Effector memory CD4-positive, alpha-beta T cell (primary cell): ENCODE data around the gene PEX11G.

Experiments used
- DNase-seq, 3 donors: peaks; one replicate each; pipeline ENCODE4 v3.0.0-alpha.2; 2020
- H3K27ac ChIP-seq: 2 replicates; pipeline ENCODE4 v1.7.0; 2013; ENCODE audit warnings: mild to moderate bottlenecking, low read length, moderate library complexity; ENCODE audit not compliant: insufficient read depth, poor library complexity, severe bottlenecking
- H3K27me3 ChIP-seq: replicated peaks from 2 replicates; pipeline ENCODE4 v1.7.0; 2013; ENCODE audit warnings: mild to moderate bottlenecking, low read length; ENCODE audit not compliant: insufficient read depth, control insufficient read depth, poor library complexity, severe bottlenecking
- H3K36me3 ChIP-seq: 2 replicates; pipeline ENCODE4 v1.7.0; 2013; ENCODE audit warnings: mild to moderate bottlenecking, low read length, moderate library complexity; ENCODE audit not compliant: control insufficient read depth, insufficient read depth
- H3K4me1 ChIP-seq: 2 replicates; pipeline ENCODE4 v1.7.0; 2013; ENCODE audit warnings: low read length, mild to moderate bottlenecking; ENCODE audit not compliant: control insufficient read depth, insufficient read depth, poor library complexity, severe bottlenecking
- H3K4me3 ChIP-seq: 2 replicates; pipeline ENCODE4 v1.7.0; 2013; ENCODE audit warnings: low read length, low read depth, mild to moderate bottlenecking; ENCODE audit not compliant: insufficient read depth, poor library complexity, severe bottlenecking
- H3K9me3 ChIP-seq: 2 replicates; pipeline ENCODE4 v1.7.0; 2013; ENCODE audit warnings: mild to moderate bottlenecking, low read length, moderate library complexity; ENCODE audit not compliant: control insufficient read depth

Gene PEX11G

DNA sequence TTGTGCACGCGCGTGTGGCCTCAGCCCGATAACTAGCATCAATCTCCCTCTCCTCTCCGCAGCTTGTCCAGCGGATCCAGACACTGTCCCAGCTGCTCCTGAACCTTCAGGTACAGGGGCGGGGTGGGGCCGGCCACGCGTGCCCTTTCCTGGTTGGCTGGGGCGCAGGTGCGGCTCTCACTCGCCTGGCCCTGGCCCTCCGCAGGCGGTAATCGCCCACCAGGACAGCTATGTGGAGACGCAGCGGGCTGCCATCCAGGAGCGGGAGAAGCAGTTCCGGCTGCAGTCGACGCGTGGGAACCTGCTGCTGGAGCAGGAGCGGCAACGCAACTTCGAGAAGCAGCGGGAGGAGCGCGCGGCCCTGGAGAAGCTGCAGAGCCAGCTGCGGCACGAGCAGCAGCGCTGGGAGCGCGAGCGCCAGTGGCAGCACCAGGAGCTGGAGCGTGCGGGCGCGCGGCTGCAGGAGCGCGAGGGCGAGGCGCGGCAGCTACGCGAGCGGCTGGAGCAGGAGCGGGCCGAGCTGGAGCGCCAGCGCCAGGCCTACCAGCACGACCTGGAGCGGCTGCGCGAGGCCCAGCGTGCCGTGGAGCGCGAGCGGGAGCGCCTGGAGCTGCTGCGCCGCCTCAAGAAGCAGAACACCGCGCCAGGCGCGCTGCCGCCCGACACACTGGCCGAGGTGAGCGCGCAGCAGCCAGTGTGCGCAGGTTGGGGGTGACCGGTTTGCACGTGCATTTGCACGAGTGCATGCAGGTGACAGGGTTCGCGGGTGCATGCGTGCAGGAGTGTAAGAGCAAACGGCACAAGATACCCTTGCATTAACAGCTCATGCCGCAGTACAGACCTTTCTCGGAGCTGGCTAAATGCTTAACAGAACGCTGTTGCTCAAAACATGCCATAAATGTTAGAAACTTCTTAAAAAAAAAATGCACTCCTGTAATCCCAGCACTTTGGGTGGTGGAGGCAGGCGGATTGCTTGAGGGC is 21.5 kb downstream of the PEX11G start:
- no peak overlapping the region for H3K4me3 ChIP-seq
- no peaks in the 10 kb centered on the region for H3K4me1 ChIP-seq
- DNase-seq: no peak
- no peaks in the 10 kb centered on the region for H3K9me3 ChIP-seq
- peaks cover 97% of the 10 kb centered on the region for H3K36me3 ChIP-seq
- no peaks in the 10 kb centered on the region for H3K27me3 ChIP-seq
- H3K27ac ChIP-seq: no peak overlapping the region

DNA sequence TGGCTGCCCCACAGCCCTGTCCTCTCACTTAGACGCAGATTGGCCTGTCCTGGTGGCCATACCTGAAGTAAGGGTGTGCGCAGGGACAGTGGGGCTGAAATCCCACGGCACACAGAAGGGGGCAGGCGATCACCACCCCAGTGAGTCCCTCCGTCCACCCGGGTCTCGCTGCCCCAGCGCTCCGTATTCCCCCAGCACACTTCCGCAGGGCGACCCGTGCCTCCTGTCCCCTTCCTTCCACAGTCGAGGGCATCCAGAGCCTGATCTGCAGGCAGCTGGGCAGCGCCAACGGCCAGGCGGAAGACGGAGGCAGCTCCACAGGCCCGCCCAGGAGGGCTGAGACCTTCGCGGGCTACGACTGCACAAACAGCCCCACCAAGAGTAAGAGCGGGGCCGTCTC is 25.3 kb downstream of the PEX11G start:
- peaks cover 97% of the 10 kb centered on the region for H3K36me3 ChIP-seq
- H3K27ac ChIP-seq: no peak overlapping the region
- no peaks in the 10 kb centered on the region for H3K4me1 ChIP-seq
- H3K9me3 ChIP-seq: no peaks in the 10 kb centered on the region
- no peak for DNase-seq
- H3K27me3 ChIP-seq: no peaks in the 10 kb centered on the region
- no peak overlapping the region for H3K4me3 ChIP-seq

DNA sequence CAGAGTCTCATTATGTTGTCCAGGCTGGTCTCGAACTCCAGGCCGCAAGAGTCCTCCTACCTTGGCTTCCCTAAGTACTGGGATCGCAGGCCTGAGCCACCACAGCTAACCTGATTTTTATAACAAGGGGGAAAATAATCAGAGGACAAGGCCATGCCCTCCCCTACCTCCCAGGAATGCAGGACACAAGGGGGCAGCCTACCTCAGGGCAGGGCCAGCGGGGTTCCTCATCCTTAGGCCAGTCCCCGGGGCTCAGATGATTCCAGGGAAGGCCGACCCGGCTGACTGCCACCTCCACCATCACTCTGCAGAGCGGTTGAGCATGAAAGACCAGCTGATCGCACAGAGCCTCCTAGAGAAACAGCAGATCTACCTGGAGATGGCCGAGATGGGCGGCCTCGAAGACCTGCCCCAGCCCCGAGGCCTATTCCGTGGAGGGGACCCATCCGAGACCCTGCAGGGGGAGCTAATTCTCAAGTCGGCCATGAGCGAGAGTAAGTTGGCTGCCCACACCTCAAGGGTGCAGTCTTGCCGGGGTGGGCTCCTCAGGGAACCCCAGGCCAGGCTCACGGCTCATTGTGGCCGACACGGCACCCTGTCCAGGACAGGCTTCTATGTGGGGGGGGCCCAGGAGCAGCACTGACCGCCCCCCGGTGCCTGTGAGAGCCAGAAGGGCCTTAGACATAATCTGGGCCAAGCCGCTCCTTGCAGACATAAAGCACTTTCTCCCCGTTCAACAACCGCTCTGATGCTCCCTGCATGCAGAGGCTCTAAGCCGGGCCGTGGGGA is 26.8 kb downstream of the PEX11G start:
- Histone ChIP-seq H3K4me1 (no peaks in the 10 kb centered on the region), H3K27ac (no peak overlapping the region), H3K27me3 (no peaks in the 10 kb centered on the region), H3K4me3 (no peak overlapping the region), H3K36me3 (peaks cover 98% of the 10 kb centered on the region), H3K9me3 (no peaks in the 10 kb centered on the region)
- DNase-seq: no peak

DNA sequence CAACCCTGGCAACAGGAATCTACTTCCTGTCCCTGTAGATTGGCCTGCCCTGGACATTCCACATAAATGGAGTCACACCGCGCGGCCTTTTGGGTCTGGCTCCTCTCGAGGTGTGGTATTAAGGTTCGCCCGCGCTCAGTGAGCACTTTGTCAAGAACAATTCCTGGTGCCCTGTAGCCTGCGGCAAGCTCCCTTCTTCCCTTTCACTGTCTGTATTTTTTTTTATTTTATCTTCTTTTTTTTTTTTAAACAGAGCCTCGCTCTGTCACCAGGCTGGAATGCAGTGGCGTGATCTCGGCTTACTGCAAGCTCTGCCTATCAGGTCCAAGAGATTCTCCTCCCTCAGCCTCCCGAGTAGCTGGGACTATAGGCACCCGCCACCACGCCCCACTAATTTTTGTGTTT is 28.3 kb downstream of the PEX11G start:
- peaks cover 99% of the 10 kb centered on the region for H3K36me3 ChIP-seq

DNA sequence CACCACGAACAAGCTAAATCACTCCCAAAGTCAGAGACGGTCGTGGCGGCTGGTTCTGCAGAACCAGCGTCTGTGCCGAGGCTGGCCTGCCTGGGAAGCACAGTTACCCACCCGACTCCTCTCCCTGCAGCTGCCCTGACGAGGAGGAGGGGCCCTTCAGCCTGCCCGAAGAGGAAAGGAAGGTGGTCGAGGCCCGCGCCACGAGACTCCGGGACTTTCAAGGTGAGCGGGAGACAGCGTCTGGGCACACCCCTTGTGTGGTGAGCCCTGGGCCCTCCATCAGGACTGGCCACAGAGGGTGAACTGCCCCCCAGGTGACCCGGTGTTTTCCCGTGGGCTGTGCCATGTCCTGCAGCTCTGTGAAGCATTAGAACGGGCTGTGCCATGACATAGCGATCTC is 29.1 kb downstream of the PEX11G start:
- no peak overlapping the region for H3K4me3 ChIP-seq
- H3K36me3 ChIP-seq: peaks cover 99% of the 10 kb centered on the region
- no peaks in the 10 kb centered on the region for H3K4me1 ChIP-seq
- no peaks in the 10 kb centered on the region for H3K27me3 ChIP-seq
- H3K9me3 ChIP-seq: no peaks in the 10 kb centered on the region
- no peak overlapping the region for H3K27ac ChIP-seq
- no peak for DNase-seq

More for the DNA sequence above, 28.3 kb downstream of the PEX11G start:
- Histone ChIP-seq H3K4me1 (no peaks in the 10 kb centered on the region), H3K9me3 (no peaks in the 10 kb centered on the region), H3K4me3 (no peak overlapping the region), H3K27ac (no peak overlapping the region), H3K27me3 (no peaks in the 10 kb centered on the region)
- DNase-seq: no peak

DNA sequence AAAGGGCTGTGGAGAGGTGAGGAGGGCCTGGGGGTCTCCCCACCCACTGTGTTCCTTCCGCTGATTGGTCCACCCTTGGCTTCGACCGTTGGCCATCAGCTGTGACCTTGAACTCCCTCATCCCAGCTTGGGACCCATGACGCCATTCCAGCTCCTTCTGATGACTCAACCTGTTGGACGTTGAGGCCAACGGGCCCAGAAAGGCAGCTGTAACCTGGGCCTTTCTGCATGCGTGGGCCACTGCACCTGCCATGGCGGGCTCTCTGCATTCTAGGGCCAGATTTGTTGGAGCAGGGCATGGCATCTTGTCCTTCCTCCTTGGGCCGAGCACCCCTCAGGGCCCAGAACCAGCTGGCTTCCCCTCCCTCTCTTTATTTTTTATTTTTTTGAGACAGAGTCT is 30.2 kb downstream of the PEX11G start:
- Histone ChIP-seq H3K4me3 (no peak overlapping the region), H3K36me3 (peaks cover 99% of the 10 kb centered on the region), H3K9me3 (no peaks in the 10 kb centered on the region)

DNA sequence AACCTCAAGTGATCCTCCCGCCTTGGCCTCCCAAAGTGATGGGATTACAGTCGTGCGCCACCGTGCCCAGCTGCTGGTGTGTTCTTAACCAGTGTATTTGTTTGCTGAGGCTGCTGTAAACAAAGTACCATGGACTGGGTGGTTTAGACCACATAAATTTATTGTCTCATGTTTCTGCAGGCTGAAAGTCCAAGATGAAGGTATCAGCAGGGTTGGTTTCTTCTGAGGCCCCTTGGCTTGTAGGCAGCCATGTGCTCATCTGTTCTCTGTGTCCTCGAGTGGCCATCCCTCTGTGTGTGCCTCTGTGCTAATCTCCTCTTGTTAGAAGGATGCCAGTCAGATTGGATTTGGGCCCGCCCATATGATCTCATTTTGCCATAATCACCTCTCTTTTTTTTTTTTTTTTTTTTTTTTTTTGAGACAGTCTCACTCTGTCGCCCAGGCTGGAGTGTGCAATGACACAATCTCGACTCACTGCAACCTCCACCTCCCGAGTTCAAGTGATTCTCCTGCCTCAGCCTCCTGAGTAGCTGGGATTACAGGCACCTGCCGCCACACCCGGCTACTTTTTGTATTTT is 31.8 kb downstream of the PEX11G start:
- peaks cover 93% of the 10 kb centered on the region for H3K36me3 ChIP-seq
- no peak for DNase-seq

More for the DNA sequence above, 30.2 kb downstream of the PEX11G start:
- Histone ChIP-seq H3K27me3 (no peaks in the 10 kb centered on the region), H3K27ac (no peak overlapping the region), H3K4me1 (no peaks in the 10 kb centered on the region)
- no peak for DNase-seq

DNA sequence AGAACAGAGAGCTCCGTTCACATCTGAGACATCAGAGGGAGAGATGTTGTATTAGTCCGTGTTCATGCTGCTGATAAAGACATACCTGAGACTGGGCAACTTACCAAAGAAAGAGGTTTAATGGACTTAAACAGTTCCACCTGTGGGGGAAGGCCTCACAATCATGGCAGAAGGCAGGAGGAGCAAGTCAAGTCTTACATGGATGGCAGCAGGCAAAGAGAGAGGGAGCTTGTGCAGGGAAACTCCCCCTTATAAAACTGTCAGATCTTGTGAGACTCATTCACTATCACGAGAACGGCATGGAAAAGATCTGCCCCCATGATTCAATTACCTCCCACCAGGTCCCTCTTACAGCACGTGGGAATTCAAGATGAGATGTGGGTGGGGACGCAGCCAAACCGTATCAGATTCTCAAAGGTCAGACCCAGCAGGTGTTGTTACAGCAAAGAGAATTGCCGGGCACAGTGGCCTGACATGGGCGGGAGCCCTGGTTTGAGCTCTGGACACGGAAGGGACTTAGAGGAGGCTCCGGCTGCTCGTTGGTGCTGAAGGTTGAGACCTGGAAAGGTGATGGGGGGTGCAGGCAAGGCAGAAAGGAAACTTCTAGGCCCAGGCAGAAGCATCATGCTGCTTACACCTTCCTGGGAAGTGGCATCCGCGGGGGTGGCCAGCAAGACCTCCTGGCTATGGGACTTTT is 33.1 kb downstream of the PEX11G start:
- no peak overlapping the region for H3K4me3 ChIP-seq
- H3K36me3 ChIP-seq: peaks cover 91% of the 10 kb centered on the region
- H3K27me3 ChIP-seq: no peaks in the 10 kb centered on the region
- no peaks in the 10 kb centered on the region for H3K9me3 ChIP-seq
- no peak for DNase-seq
- no peak overlapping the region for H3K27ac ChIP-seq
- no peaks in the 10 kb centered on the region for H3K4me1 ChIP-seq

More for the DNA sequence above, 31.8 kb downstream of the PEX11G start:
- Histone ChIP-seq H3K27ac (no peak overlapping the region), H3K4me3 (no peak overlapping the region), H3K9me3 (no peaks in the 10 kb centered on the region), H3K4me1 (no peaks in the 10 kb centered on the region), H3K27me3 (no peaks in the 10 kb centered on the region)

DNA sequence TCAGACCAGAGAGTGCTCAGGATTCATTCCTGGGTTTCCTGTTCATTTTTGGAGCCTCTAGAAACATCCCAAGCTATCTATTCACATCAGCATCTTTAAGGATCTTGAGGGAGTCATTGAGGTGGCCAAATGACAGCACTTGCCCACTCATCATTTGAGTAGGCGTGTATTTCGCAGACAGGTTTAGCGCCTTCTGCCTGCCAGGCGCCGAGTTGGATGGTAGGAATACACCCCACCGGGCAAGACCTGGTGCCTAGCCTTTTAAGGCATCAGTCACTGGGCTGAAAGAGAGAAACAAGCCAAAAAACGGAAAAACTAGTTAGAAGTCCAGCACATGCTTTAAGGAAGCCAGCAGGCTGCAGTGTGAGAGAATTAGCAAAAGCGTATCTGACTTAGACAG is 33.8 kb downstream of the PEX11G start:
- H3K27ac ChIP-seq: no peak overlapping the region
- no peak for DNase-seq
- H3K36me3 ChIP-seq: peaks cover 89% of the 10 kb centered on the region
- H3K4me3 ChIP-seq: no peak overlapping the region
- no peaks in the 10 kb centered on the region for H3K9me3 ChIP-seq
- no peaks in the 10 kb centered on the region for H3K27me3 ChIP-seq
- H3K4me1 ChIP-seq: no peaks in the 10 kb centered on the region
